ENCODE measurements around the gene KCNIP4.

KCNIP4 gene

GRCh38 chr4:20997886-20998285, 950.7 kb downstream of the KCNIP4 start:
- no peaks in the 10 kb centered on the region for H3K36me3 ChIP-seq (ENCODE audit: control insufficient read depth, insufficient read depth, low read length)
- no peak overlapping the region for H3K4me3 ChIP-seq (ENCODE audit: extremely low read depth, insufficient read depth, low read length, poor library complexity, severe bottlenecking)
- 82 to 86% methylated on average over 2 to 3 of the region's 3 CpGs for WGBS, 2 experiments (ENCODE audit: insufficient coverage in 2 of 2)
- H3K27ac ChIP-seq (ENCODE audit: low read depth, low read length, severe bottlenecking) = no peak overlapping the region
- peaks cover 12% of the 10 kb centered on the region for H3K9me3 ChIP-seq (ENCODE audit: control insufficient read depth, low read length)
- no peaks in the 10 kb centered on the region for H3K4me1 ChIP-seq (ENCODE audit: control insufficient read depth, insufficient read depth, low read length, poor library complexity, severe bottlenecking)

GRCh38 chr4:20995610-20996009, 953.0 kb downstream of the KCNIP4 start:
- 76 to 90% methylated on average over 3 to 4 of the region's 4 CpGs for WGBS, 2 experiments (ENCODE audit: insufficient coverage in 2 of 2)
- no peaks in the 10 kb centered on the region for H3K36me3 ChIP-seq (ENCODE audit: control insufficient read depth, insufficient read depth, low read length)
- no peak overlapping the region for H3K4me3 ChIP-seq (ENCODE audit: extremely low read depth, insufficient read depth, low read length, poor library complexity, severe bottlenecking)
- H3K4me1 ChIP-seq (ENCODE audit: control insufficient read depth, insufficient read depth, low read length, poor library complexity, severe bottlenecking) = no peaks in the 10 kb centered on the region
- peaks cover 12% of the 10 kb centered on the region for H3K9me3 ChIP-seq (ENCODE audit: control insufficient read depth, low read length)
- no peak overlapping the region for H3K27ac ChIP-seq (ENCODE audit: low read depth, low read length, severe bottlenecking)

GRCh38 chr4:20995015-20995414, 953.6 kb downstream of the KCNIP4 start:
- H3K36me3 ChIP-seq (ENCODE audit: control insufficient read depth, insufficient read depth, low read length) = no peaks in the 10 kb centered on the region
- H3K4me1 ChIP-seq (ENCODE audit: control insufficient read depth, insufficient read depth, low read length, poor library complexity, severe bottlenecking) = no peaks in the 10 kb centered on the region
- H3K9me3 ChIP-seq (ENCODE audit: control insufficient read depth, low read length) = peaks cover 12% of the 10 kb centered on the region
- no peak overlapping the region for H3K27ac ChIP-seq (ENCODE audit: low read depth, low read length, severe bottlenecking)
- no peak overlapping the region for H3K4me3 ChIP-seq (ENCODE audit: extremely low read depth, insufficient read depth, low read length, poor library complexity, severe bottlenecking)
- 80% methylated on average over 2 of the region's 3 CpGs; no CpG with 5 or more reads in 1 of the 2 experiments for WGBS, 2 experiments (ENCODE audit: insufficient coverage in 2 of 2)

- peaks cover 12% of the 10 kb centered on the region for H3K9me3 ChIP-seq (ENCODE audit: control insufficient read depth, low read length)
- H3K4me1 ChIP-seq (ENCODE audit: control insufficient read depth, insufficient read depth, low read length, poor library complexity, severe bottlenecking) = no peaks in the 10 kb centered on the region
- no CpG with 5 or more reads among the region's 3 CpGs for WGBS, 2 experiments (ENCODE audit: insufficient coverage in 2 of 2)
- no peak overlapping the region for H3K27ac ChIP-seq (ENCODE audit: low read depth, low read length, severe bottlenecking)
- H3K36me3 ChIP-seq (ENCODE audit: control insufficient read depth, insufficient read depth, low read length) = no peaks in the 10 kb centered on the region
- H3K4me3 ChIP-seq (ENCODE audit: extremely low read depth, insufficient read depth, low read length, poor library complexity, severe bottlenecking) = no peak overlapping the region
Observed at GRCh38 chr4:20992002-20992401, 956.6 kb downstream of the KCNIP4 start.

GRCh38 chr4:20987191-20987590, 961.4 kb downstream of the KCNIP4 start:
- Histone ChIP-seq H3K4me3 (ENCODE audit: extremely low read depth, insufficient read depth, low read length, poor library complexity, severe bottlenecking) (no peak overlapping the region), H3K4me1 (ENCODE audit: control insufficient read depth, insufficient read depth, low read length, poor library complexity, severe bottlenecking) (no peaks in the 10 kb centered on the region), H3K27ac (ENCODE audit: low read depth, low read length, severe bottlenecking) (no peak overlapping the region), H3K36me3 (ENCODE audit: control insufficient read depth, insufficient read depth, low read length) (no peaks in the 10 kb centered on the region), H3K9me3 (ENCODE audit: control insufficient read depth, low read length) (no peaks in the 10 kb centered on the region)
- WGBS, 2 experiments (ENCODE audit: insufficient coverage in 2 of 2) = 67 to 100% methylated on average over 1 of the region's 2 CpGs

- H3K4me1 ChIP-seq (ENCODE audit: control insufficient read depth, insufficient read depth, low read length, poor library complexity, severe bottlenecking) = no peaks in the 10 kb centered on the region
- H3K4me3 ChIP-seq (ENCODE audit: extremely low read depth, insufficient read depth, low read length, poor library complexity, severe bottlenecking) = no peak overlapping the region
- no peaks in the 10 kb centered on the region for H3K9me3 ChIP-seq (ENCODE audit: control insufficient read depth, low read length)
- H3K36me3 ChIP-seq (ENCODE audit: control insufficient read depth, insufficient read depth, low read length) = no peaks in the 10 kb centered on the region
- WGBS, 2 experiments (ENCODE audit: insufficient coverage in 2 of 2) = 83 to 93% methylated on average over 2 to 7 of the region's 13 CpGs
- H3K27ac ChIP-seq (ENCODE audit: low read depth, low read length, severe bottlenecking) = no peak overlapping the region
Observed at GRCh38 chr4:20984576-20984836, 964.1 kb downstream of the KCNIP4 start.

- H3K4me3 ChIP-seq (ENCODE audit: extremely low read depth, insufficient read depth, low read length, poor library complexity, severe bottlenecking) = peak overlapping the region; percentile 16
- no peaks in the 10 kb centered on the region for H3K4me1 ChIP-seq (ENCODE audit: control insufficient read depth, insufficient read depth, low read length, poor library complexity, severe bottlenecking)
- no peaks in the 10 kb centered on the region for H3K36me3 ChIP-seq (ENCODE audit: control insufficient read depth, insufficient read depth, low read length)
- no peak overlapping the region for H3K27ac ChIP-seq (ENCODE audit: low read depth, low read length, severe bottlenecking)
- no peaks in the 10 kb centered on the region for H3K9me3 ChIP-seq (ENCODE audit: control insufficient read depth, low read length)
- WGBS, 2 experiments (ENCODE audit: insufficient coverage in 2 of 2) = 14 to 17% methylated on average over 20 to 29 of the region's 31 CpGs
Observed at GRCh38 chr4:20983763-20984575, 964.6 kb downstream of the KCNIP4 start.

GRCh38 chr4:20982544-20982943, 966.0 kb downstream of the KCNIP4 start:
- WGBS, 2 experiments (ENCODE audit: insufficient coverage in 2 of 2) = no CpG with 5 or more reads among the region's 3 CpGs
- Histone ChIP-seq H3K9me3 (ENCODE audit: control insufficient read depth, low read length) (no peaks in the 10 kb centered on the region), H3K27ac (ENCODE audit: low read depth, low read length, severe bottlenecking) (no peak overlapping the region), H3K36me3 (ENCODE audit: control insufficient read depth, insufficient read depth, low read length) (no peaks in the 10 kb centered on the region), H3K4me1 (ENCODE audit: control insufficient read depth, insufficient read depth, low read length, poor library complexity, severe bottlenecking) (no peaks in the 10 kb centered on the region), H3K4me3 (ENCODE audit: extremely low read depth, insufficient read depth, low read length, poor library complexity, severe bottlenecking) (no peak overlapping the region)

- Histone ChIP-seq H3K4me1 (ENCODE audit: control insufficient read depth, insufficient read depth, low read length, poor library complexity, severe bottlenecking) (no peaks in the 10 kb centered on the region), H3K9me3 (ENCODE audit: control insufficient read depth, low read length) (no peaks in the 10 kb centered on the region), H3K4me3 (ENCODE audit: extremely low read depth, insufficient read depth, low read length, poor library complexity, severe bottlenecking) (no peak overlapping the region), H3K36me3 (ENCODE audit: control insufficient read depth, insufficient read depth, low read length) (no peaks in the 10 kb centered on the region), H3K27ac (ENCODE audit: low read depth, low read length, severe bottlenecking) (no peak overlapping the region)
- WGBS, 2 experiments (ENCODE audit: insufficient coverage in 2 of 2) = 58 to 64% methylated on average over 4 to 5 of the region's 6 CpGs
Observed at GRCh38 chr4:20960291-20960690, 988.3 kb downstream of the KCNIP4 start.

GRCh38 chr4:20954541-20954940, 994.0 kb downstream of the KCNIP4 start:
- H3K36me3 ChIP-seq (ENCODE audit: control insufficient read depth, insufficient read depth, low read length) = no peaks in the 10 kb centered on the region
- H3K4me1 ChIP-seq (ENCODE audit: control insufficient read depth, insufficient read depth, low read length, poor library complexity, severe bottlenecking) = no peaks in the 10 kb centered on the region
- 88 to 98% methylated on average over 5 of the region's 5 CpGs for WGBS, 2 experiments (ENCODE audit: insufficient coverage in 2 of 2)
- H3K9me3 ChIP-seq (ENCODE audit: control insufficient read depth, low read length) = no peaks in the 10 kb centered on the region
- H3K4me3 ChIP-seq (ENCODE audit: extremely low read depth, insufficient read depth, low read length, poor library complexity, severe bottlenecking) = no peak overlapping the region
- no peak overlapping the region for H3K27ac ChIP-seq (ENCODE audit: low read depth, low read length, severe bottlenecking)

- no peak overlapping the region for H3K4me3 ChIP-seq (ENCODE audit: extremely low read depth, insufficient read depth, low read length, poor library complexity, severe bottlenecking)
- no peaks in the 10 kb centered on the region for H3K9me3 ChIP-seq (ENCODE audit: control insufficient read depth, low read length)
- H3K27ac ChIP-seq (ENCODE audit: low read depth, low read length, severe bottlenecking) = no peak overlapping the region
- H3K36me3 ChIP-seq (ENCODE audit: control insufficient read depth, insufficient read depth, low read length) = no peaks in the 10 kb centered on the region
- H3K4me1 ChIP-seq (ENCODE audit: control insufficient read depth, insufficient read depth, low read length, poor library complexity, severe bottlenecking) = no peaks in the 10 kb centered on the region
Observed at GRCh38 chr4:20944961-20945360, 1003.6 kb downstream of the KCNIP4 start.

Data from mesodermal cell (in vitro differentiated cells).